ENCODE results near the gene GSTM2. TPM values are rescaled to one million over a fixed set of nuclear protein-coding genes. Genes with fewer than 3 reads are reported as not detected.

Gene GSTM2
- total and polyA plus RNA-seq, 2 donors (not counting 1 experiment from before 2014, with no cell fraction given) = 42.9 to 94.4 TPM

- no peaks in the 10 kb centered on the region for H3K9me3 Mint-ChIP-seq (ENCODE audit: insufficient read depth)
- Histone ChIP-seq H3K9ac (ENCODE audit: low read length) (peak overlapping the region; percentile 93), H2AFZ (ENCODE audit: insufficient read depth, low read depth, low read length, poor library complexity, severe bottlenecking) (peak overlapping the region; percentile 88), H3K27ac (ENCODE audit: low read length in 2 of 2) (peak overlapping the region; percentile 64 to 90), H3K79me2 (ENCODE audit: control insufficient read depth, insufficient read depth, low read length) (peaks cover 42% of the 10 kb centered on the region), H3K27me3 (replicated peaks in 1 of 4; ENCODE audit: control extremely low read depth in 1 of 4, control insufficient read depth in 3 of 4, insufficient read depth in 4 of 4, low read length in 3 of 4) (no peaks in the 10 kb centered on the region), H3K4me3 (ENCODE audit: control extremely low read depth in 1 of 5, extremely low read depth in 1 of 5, insufficient read depth in 1 of 5, low read depth in 2 of 5, low read length in 4 of 5) (peak overlapping the region; percentile 65 to 94 (median 84)), H4K20me1 (ENCODE audit: control insufficient read depth, insufficient read depth, low read length, poor library complexity, severe bottlenecking) (peaks cover 8% of the 10 kb centered on the region), H3K9me3 (ENCODE audit: control extremely low read depth in 1 of 3, control insufficient read depth in 2 of 3, insufficient read depth in 1 of 3, low read length in 2 of 3) (no peaks in the 10 kb centered on the region), H3K4me2 (replicated peaks; ENCODE audit: low read depth, low read length, poor library complexity, severe bottlenecking) (peak overlapping the region; percentile 100), H3K36me3 (replicated peaks in 1 of 2; ENCODE audit: control extremely low read depth in 1 of 2, control insufficient read depth in 1 of 2, extremely low read depth in 1 of 2, insufficient read depth in 2 of 2, low read length in 1 of 2) (no peaks in the 10 kb centered on the region), H3K4me1 (ENCODE audit: control insufficient read depth in 2 of 2, insufficient read depth in 2 of 2, low read length in 2 of 2) (peaks cover 55 to 70% of the 10 kb centered on the region in 2 donors)
- DNase-seq = no peak
- WGBS (ENCODE audit: insufficient coverage) = 0% methylated on average over 4 of the region's 9 CpGs
- ChIA-PET POLR2A (interaction anchor here (2.3 kb wide), 1 partner anchor 72 kb away, joined by 10 read pairs; the partner anchor contains the start of gene GNAI3), CTCF (interaction anchor here (0.6 to 2.7 kb wide), 9 partner anchors 9 to 88 kb away, joined by 3 to 27 read pairs (median 6); partner anchors contain the start of gene GNAI3)
- intact Hi-C loops (cut with micrococcal nuclease) = loop anchor here (5.0 kb wide), 1 partner anchor 128 kb away; the partner anchor contains the start of gene CYB561D1
- peak overlapping the region; percentile 99 for H3K4me3 Mint-ChIP-seq
- peaks cover 71% of the 10 kb centered on the region for H3K4me1 Mint-ChIP-seq
- TF ChIP-seq EZH2 (IDR thresholded peaks at IDR 0.05; ENCODE audit: borderline replicate concordance, insufficient read depth, low read depth, low read length, poor library complexity, severe bottlenecking) (no peak), CTCF (IDR thresholded peaks at IDR 0.05) (no peak)
- peak overlapping the region; percentile 96 for H3K27ac Mint-ChIP-seq
- ATAC-seq (ENCODE audit: low read depth) = no peak
- H3K27me3 Mint-ChIP-seq = no peaks in the 10 kb centered on the region
These were observed 47.5 kb upstream of the GSTM2 start for GRCh38 chr1:109620401-109620791.

GRCh38 chr1:109620841-109621286 is 47.0 kb upstream of the GSTM2 start:
- no peaks in the 10 kb centered on the region for H3K27me3 Mint-ChIP-seq
- no peak for TF ChIP-seq EZH2 (IDR thresholded peaks at IDR 0.05; ENCODE audit: borderline replicate concordance, insufficient read depth, low read depth, low read length, poor library complexity, severe bottlenecking)
- no peak for TF ChIP-seq CTCF (IDR thresholded peaks at IDR 0.05)
- peak overlapping the region; percentile 96 for H3K27ac Mint-ChIP-seq
- Histone ChIP-seq H3K27me3 (replicated peaks in 1 of 4; ENCODE audit: control extremely low read depth in 1 of 4, control insufficient read depth in 3 of 4, insufficient read depth in 4 of 4, low read length in 3 of 4) (no peaks in the 10 kb centered on the region), H3K36me3 (replicated peaks in 1 of 2; ENCODE audit: control extremely low read depth in 1 of 2, control insufficient read depth in 1 of 2, extremely low read depth in 1 of 2, insufficient read depth in 2 of 2, low read length in 1 of 2) (no peaks in the 10 kb centered on the region), H3K79me2 (ENCODE audit: control insufficient read depth, insufficient read depth, low read length) (peaks cover 42% of the 10 kb centered on the region), H3K27ac (ENCODE audit: low read length in 2 of 2) (peak overlapping the region; percentile 64 to 90), H3K9ac (ENCODE audit: low read length) (peak overlapping the region; percentile 93), H4K20me1 (ENCODE audit: control insufficient read depth, insufficient read depth, low read length, poor library complexity, severe bottlenecking) (peaks cover 8% of the 10 kb centered on the region), H3K4me3 (ENCODE audit: control extremely low read depth in 1 of 5, extremely low read depth in 1 of 5, insufficient read depth in 1 of 5, low read depth in 2 of 5, low read length in 4 of 5) (peak overlapping the region; percentile 65 to 94 (median 84)), H3K4me2 (replicated peaks; ENCODE audit: low read depth, low read length, poor library complexity, severe bottlenecking) (peak overlapping the region; percentile 100), H3K4me1 (ENCODE audit: control insufficient read depth in 2 of 2, insufficient read depth in 2 of 2, low read length in 2 of 2) (peaks cover 50 to 65% of the 10 kb centered on the region in 2 donors), H2AFZ (ENCODE audit: insufficient read depth, low read depth, low read length, poor library complexity, severe bottlenecking) (peak overlapping the region; percentile 88), H3K9me3 (ENCODE audit: control extremely low read depth in 1 of 3, control insufficient read depth in 2 of 3, insufficient read depth in 1 of 3, low read length in 2 of 3) (no peaks in the 10 kb centered on the region)
- H3K4me3 Mint-ChIP-seq = peak overlapping the region; percentile 99
- ATAC-seq (ENCODE audit: low read depth) (peak; percentile 59), DNase-seq (peak; percentile 86)
- intact Hi-C loops (cut with micrococcal nuclease) = loop anchor here (5.0 kb wide), 1 partner anchor 129 kb away; the partner anchor contains the start of gene CYB561D1
- ChIA-PET POLR2A (interaction anchor here (2.3 kb wide), 1 partner anchor 72 kb away, joined by 10 read pairs; the partner anchor contains the start of gene GNAI3), CTCF (interaction anchor here (0.6 to 2.7 kb wide), 8 partner anchors 9 to 75 kb away, joined by 3 to 27 read pairs (median 8); partner anchors contain the start of gene GNAI3)
- H3K9me3 Mint-ChIP-seq (ENCODE audit: insufficient read depth) = no peaks in the 10 kb centered on the region
- peaks cover 72% of the 10 kb centered on the region for H3K4me1 Mint-ChIP-seq
- under 1% methylated on average over 16 of the region's 18 CpGs for WGBS (ENCODE audit: insufficient coverage)
